ENCODE measurements around the gene ATG4B. TPM values are rescaled to one million over a fixed set of nuclear protein-coding genes. Genes with fewer than 3 reads are reported as not detected.

Gene ATG4B
- total and polyA plus RNA-seq, 2 of the 8 experiments (the other 6 are each of a cell fraction or from before 2014, with no cell fraction given) = 103 to 155 TPM

DNA sequence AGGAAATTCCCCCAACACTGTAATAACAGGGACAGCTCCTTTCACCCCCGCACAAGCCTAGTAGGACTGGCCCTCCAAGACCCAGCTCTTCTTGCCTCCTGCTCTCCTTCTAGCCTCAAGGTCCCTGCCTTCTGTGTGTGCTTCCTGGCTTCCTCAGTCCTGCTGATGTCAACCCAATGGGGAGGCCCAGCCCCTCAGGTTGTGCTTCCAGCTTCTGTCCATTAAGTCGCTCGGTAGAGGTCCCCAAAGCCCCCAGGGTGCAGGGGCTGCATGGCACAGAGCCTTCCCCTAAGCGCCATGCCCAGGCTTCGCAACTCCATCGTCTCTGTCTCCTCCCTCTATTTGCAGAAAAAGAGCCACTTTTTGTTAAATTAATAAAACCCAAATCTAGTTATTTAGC is 39.9 kb upstream of the ATG4B start:
- no peak overlapping the region for H2BK5ac ChIP-seq (ENCODE audit: low read depth, low read length)
- H4K5ac ChIP-seq (ENCODE audit: insufficient read length, low read depth, low read length) = no peak overlapping the region
- H3K56ac ChIP-seq (replicated peaks; ENCODE audit: insufficient read length, low read depth, low read length) = no peak overlapping the region
- no peaks in the 10 kb centered on the region for H3K27me3 ChIP-seq (replicated peaks in 1 of 4; ENCODE audit: control insufficient read depth in 3 of 4, extremely low read depth in 1 of 4, insufficient read depth in 3 of 4, low read length in 3 of 4)
- no peak overlapping the region for H3K27ac ChIP-seq (ENCODE audit: low read depth, low read length)
- H3K4me1 ChIP-seq (replicated peaks in 1 of 4; ENCODE audit: control insufficient read depth in 3 of 4, insufficient read depth in 4 of 4, low read length in 3 of 4) = no peaks in the 10 kb centered on the region
- POLR2A ChIA-PET (ENCODE audit: partially characterized antibody) = interaction anchor here (1.0 to 1.2 kb wide), 2 partner anchors 13 to 42 kb away, joined by 3 to 4 read pairs; no protein-coding TSS in a partner anchor
- no peak overlapping the region for H2AK5ac ChIP-seq (ENCODE audit: low read depth, low read length)
- no peaks in the 10 kb centered on the region; the same call in 1 of the 2 replicates for H3K79me1 ChIP-seq (ENCODE audit: low read depth, low read length)
- peaks cover 0 to 12% (median 1%) of the 10 kb centered on the region in 4 experiments; a peak in 4 of 8 replicates for H3K36me3 ChIP-seq (ENCODE audit: control insufficient read depth in 2 of 4, insufficient read depth in 4 of 4, low read length in 3 of 4)
- WGBS, 2 experiments (ENCODE audit: extremely low coverage in 1 of 2, insufficient coverage in 1 of 2, insufficient read length in 1 of 2, insufficient replicate concordance in 2 of 2, low coverage in 1 of 2, low lambda C conversion rate in 2 of 2, missing lambda C conversion rate in 1 of 2) = 90% methylated on average over 6 of the region's 6 CpGs; no CpG with 5 or more reads in 1 of the 2 experiments
- H3K9ac ChIP-seq (replicated peaks in 1 of 4; ENCODE audit: extremely low read depth in 1 of 4, low read depth in 3 of 4, low read length in 3 of 4) = no peak overlapping the region
- no peak overlapping the region for H3K23ac ChIP-seq (ENCODE audit: insufficient read length)
- H2BK120ac ChIP-seq (replicated peaks; ENCODE audit: low read depth, low read length) = no peak overlapping the region
- H4K20me1 ChIP-seq (replicated peaks in 1 of 2; ENCODE audit: control insufficient read depth in 1 of 2, insufficient read depth in 2 of 2, low read length in 2 of 2) = peaks cover 3 to 11% of the 10 kb centered on the region in 2 experiments
- no peak overlapping the region for H4K8ac ChIP-seq (ENCODE audit: extremely low read depth, insufficient read depth, low read length)
- no peak overlapping the region for H2BK20ac ChIP-seq (ENCODE audit: low read length)
- H3K23me2 ChIP-seq (ENCODE audit: low read depth, low read length) = no peaks in the 10 kb centered on the region
- no peak overlapping the region for H3K4me3 ChIP-seq (ENCODE audit: extremely low read depth in 1 of 4, insufficient read depth in 2 of 4, low read depth in 3 of 4, low read length in 4 of 4)
- no peak for FAIRE-seq
- no peak for DNase-seq (ENCODE audit: low read depth in 1 of 2, low spot score in 2 of 2)
- no peak overlapping the region for H2BK15ac ChIP-seq (ENCODE audit: low read length)
- no peak overlapping the region for H3K18ac ChIP-seq (ENCODE audit: extremely low read depth, low read length)
- no peak overlapping the region for H4K91ac ChIP-seq (replicated peaks; ENCODE audit: insufficient read length, low read length)
- H3K14ac ChIP-seq (ENCODE audit: insufficient read length) = no peak overlapping the region
- H3K4ac ChIP-seq (replicated peaks; ENCODE audit: insufficient read length, low read depth, low read length) = no peak overlapping the region
- H2BK12ac ChIP-seq (ENCODE audit: low read depth, low read length) = no peak overlapping the region
- H3K79me2 ChIP-seq (ENCODE audit: control insufficient read depth in 1 of 2, insufficient read depth in 2 of 2, low read length in 2 of 2) = no peaks in the 10 kb centered on the region
- H3K9me3 ChIP-seq (ENCODE audit: insufficient read depth in 2 of 2, low read depth in 1 of 2, low read length in 1 of 2) = no peaks in the 10 kb centered on the region
- CTCF ChIA-PET (ENCODE audit: partially characterized antibody) = interaction anchor here (0.7 to 4.2 kb wide), 10 partner anchors 12 to 206 kb away, joined by 3 to 18 read pairs (median 3); partner anchors contain the start of gene DTYMK
- H2AFZ ChIP-seq (ENCODE audit: low read length) = no peak overlapping the region
- no peak overlapping the region for H3K4me2 ChIP-seq (ENCODE audit: insufficient read depth in 1 of 2, low read depth in 2 of 2, low read length in 2 of 2)
- TF ChIP-seq ATF2 (IDR thresholded peaks at IDR 0.05; ENCODE audit: low read length) = no peak
- TF ChIP-seq BRCA1 (IDR thresholded peaks at IDR 0.05; ENCODE audit: low read depth, low read length) = no peak
- TF ChIP-seq SIX5 (IDR thresholded peaks at IDR 0.05; ENCODE audit: low read depth, low read length) = no peak
- TF ChIP-seq RFX5 (IDR thresholded peaks at IDR 0.05; ENCODE audit: borderline replicate concordance, low read depth, low read length) = no peak
- TF ChIP-seq SP1 (IDR thresholded peaks at IDR 0.05; ENCODE audit: low read depth, low read length) = no peak
- TF ChIP-seq EZH2 (IDR thresholded peaks at IDR 0.05; ENCODE audit: low read depth, low read length, severe bottlenecking) = no peak
- no peak for TF ChIP-seq TBP (IDR thresholded peaks at IDR 0.05; ENCODE audit: low read depth, low read length)
- no peak for TF ChIP-seq PHF8 (conservative IDR thresholded peaks at IDR 0.05; ENCODE audit: low read depth, low read length)
- no peak for TF ChIP-seq MAFK (IDR thresholded peaks at IDR 0.05; ENCODE audit: low read depth, low read length)
- no peak for TF ChIP-seq CBX8 (IDR thresholded peaks at IDR 0.05; ENCODE audit: borderline replicate concordance, low read depth, low read length)
- no peak for TF ChIP-seq HDAC2 (IDR thresholded peaks at IDR 0.05; ENCODE audit: borderline replicate concordance in 1 of 2, low read depth in 2 of 2, low read length in 2 of 2)
- no peak for TF ChIP-seq NRF1 (IDR thresholded peaks at IDR 0.05; ENCODE audit: low read depth, low read length)

All from H1 (cell line).